HCT116 (cell line): ENCODE results near the gene CLIP4. TPM values are rescaled to one million over a fixed set of nuclear protein-coding genes. Genes with fewer than 3 reads are reported as not detected.

Experiments used
- ATAC-seq: fragments of 200-7000 bp; cut with Tn5 transposase; 2 replicates; pipeline ENCODE4 v1.9.1; 2020; ENCODE audit warnings: mild to moderate bottlenecking, moderate library complexity
- BruUV-seq: library from RNA; stranded (reverse); fragments of 400-500 nt; replicated peaks from 2 replicates; lab custom pipeline; 2021; lab: Mats Ljungman, UMichigan
- CTCF ChIA-PET: fragments of 300-600 bp; sonication (Branson Sonifier 250); formaldehyde crosslinking; loops from one replicate; lab custom pipeline; 2021; ENCODE audit warnings: antibody characterized with exemption; lab: Charles Lee
- POLR2A ChIA-PET: fragments of 300-600, 350-600 bp; sonication (Branson Sonifier 250); formaldehyde crosslinking; loops from one replicate; lab custom pipeline; 2021; ENCODE audit warnings: antibody characterized with exemption; lab: Charles Lee
- RAD21 ChIA-PET, 2 experiments: fragments of 300-600 bp; sonication (Branson Sonifier 250); formaldehyde crosslinking; loops; one replicate each; lab custom pipeline; 2023; ENCODE audit warnings: low total read pairs in 2 of 2; ENCODE audit not compliant: uncharacterized antibody in 2 of 2, unreplicated experiment in 2 of 2, low non-redundant PET in 1 of 2; lab: Charles Lee
- DNase-seq: peaks from one replicate; pipeline ENCODE4 v3.0.0-alpha.2; 2010; ENCODE audit warnings: low read depth, low spot score
- H2AFZ ChIP-seq: fragments of 200-600 bp; shearing (Covaris generic), sonication (generic); 2 replicates; pipeline ENCODE4 v1.6.1; 2017; ENCODE audit warnings: low read depth, mixed run types, mixed read lengths, antibody characterized with exemption, low read length; ENCODE audit not compliant: poor library complexity, severe bottlenecking
- H3K27ac ChIP-seq: 2 replicates; pipeline ENCODE4 v1.5.1; 2012; ENCODE audit warnings: low read depth, low read length
- H3K27me3 ChIP-seq: fragments of 200-600 bp; sonication (generic); 2 replicates; pipeline ENCODE4 v1.6.1; 2016; ENCODE audit warnings: mixed run types, low read length, mixed read lengths; ENCODE audit not compliant: insufficient read depth
- H3K36me3 ChIP-seq, 2 experiments: fragments of 200-500 bp in 1 of 2; fragments of 200-600 bp in 1 of 2; sonication (Bioruptor generic) in 1 of 2; sonication (generic) in 1 of 2; 2 replicates each; pipeline versions ENCODE4 v1.5.1 to v1.6.1; 2014 to 2016; ENCODE audit warnings: low read length in 2 of 2, inconsistent platforms in 1 of 2, mixed read lengths in 1 of 2, mixed run types in 1 of 2; ENCODE audit not compliant: insufficient read depth in 2 of 2, control insufficient read depth in 1 of 2
- H3K4me1 ChIP-seq, 2 experiments: fragments of 200-600 bp in 1 of 2; sonication (generic) in 1 of 2; 2 replicates each; pipeline versions ENCODE4 v1.5.1 to v1.6.1; 2012 to 2017; ENCODE audit warnings: low read length in 2 of 2, inconsistent platforms in 1 of 2, mild to moderate bottlenecking in 1 of 2, mixed read lengths in 1 of 2, mixed run types in 1 of 2, moderate library complexity in 1 of 2; ENCODE audit not compliant: insufficient read depth in 2 of 2, control insufficient read depth in 1 of 2
- H3K4me2 ChIP-seq: fragments of 200-600 bp; sonication (generic); 2 replicates; pipeline ENCODE4 v1.6.1; 2017; ENCODE audit warnings: mixed run types, low read length, mixed read lengths
- H3K4me3 ChIP-seq, 2 experiments: fragments of 200-600 bp in 1 of 2; sonication (generic) in 1 of 2; replicated peaks in 1 of 2; 2 replicates each; pipeline ENCODE4 v1.5.1; 2011 to 2016; ENCODE audit warnings: low read length in 2 of 2, control low read depth in 1 of 2, low read depth in 1 of 2, mild to moderate bottlenecking in 1 of 2, mixed read lengths in 1 of 2, mixed run types in 1 of 2
- H3K79me2 ChIP-seq: fragments of 200-600 bp; sonication (generic); 2 replicates; pipeline ENCODE4 v1.6.1; 2017; ENCODE audit warnings: mild to moderate bottlenecking, mixed run types, low read length, moderate library complexity, mixed read lengths; ENCODE audit not compliant: insufficient read depth
- H3K9ac ChIP-seq: fragments of 200-600 bp; sonication (generic); 2 replicates; pipeline ENCODE4 v1.6.1; 2016; ENCODE audit warnings: low read length, mixed read lengths
- H3K9me2 ChIP-seq: fragments of 200-600 bp; sonication (generic), shearing (Covaris generic); 2 replicates; pipeline ENCODE4 v1.6.1; 2017; ENCODE audit warnings: mixed run types, mild to moderate bottlenecking, moderate library complexity; ENCODE audit not compliant: insufficient read depth
- H3K9me3 ChIP-seq, 2 experiments: fragments of 200-500 bp in 1 of 2; fragments of 200-600 bp in 1 of 2; sonication (Bioruptor generic) in 1 of 2; sonication (generic) in 1 of 2; 2 replicates each; pipeline ENCODE4 v1.6.1; 2014 to 2017; ENCODE audit warnings: low read length in 2 of 2, mixed read lengths in 2 of 2, inconsistent platforms in 1 of 2, low read depth in 1 of 2, mild to moderate bottlenecking in 1 of 2, mixed run types in 1 of 2, moderate library complexity in 1 of 2; ENCODE audit not compliant: control insufficient read depth in 1 of 2, insufficient read depth in 1 of 2
- H4K20me1 ChIP-seq: fragments of 200-600 bp; sonication (generic), shearing (Covaris generic); 2 replicates; pipeline ENCODE4 v1.6.1; 2017; ENCODE audit warnings: mixed run types, mild to moderate bottlenecking, moderate library complexity; ENCODE audit not compliant: insufficient read depth
- CBX3 ChIP-seq: IDR thresholded peaks from 2 replicates; pipeline ENCODE4 v1.6.1; 2012; ENCODE audit warnings: low read depth
- CEBPB ChIP-seq: IDR thresholded peaks from 2 replicates; pipeline ENCODE4 v1.6.1; 2012; ENCODE audit warnings: low read depth
- EZH2 ChIP-seq: fragments of 200-600 bp; sonication (generic); IDR thresholded peaks from 2 replicates; pipeline ENCODE4 v1.6.1; 2017; ENCODE audit warnings: antibody characterized with exemption, mixed run types
- EZH2phosphoT487 ChIP-seq: fragments of 200-600 bp; IDR thresholded peaks from 2 replicates; pipeline ENCODE4 v1.6.1; 2018; ENCODE audit warnings: antibody characterized with exemption, borderline replicate concordance
- FOSL1 ChIP-seq: IDR thresholded peaks from 2 replicates; pipeline ENCODE4 v1.6.1; 2012; ENCODE audit warnings: low read depth
- POLR2AphosphoS5 ChIP-seq: IDR thresholded peaks from 2 replicates; pipeline ENCODE4 v1.6.1; 2011; ENCODE audit warnings: mild to moderate bottlenecking, low read depth, low read length, moderate library complexity
- RAD21 ChIP-seq: IDR thresholded peaks from 2 replicates; pipeline ENCODE4 v1.6.1; 2012; ENCODE audit warnings: low read depth, mild to moderate bottlenecking
- SP1 ChIP-seq: IDR thresholded peaks from 2 replicates; pipeline ENCODE4 v1.6.1; 2012; ENCODE audit warnings: low read depth
- SRF ChIP-seq: IDR thresholded peaks from 2 replicates; pipeline ENCODE4 v1.6.1; 2012; ENCODE audit warnings: low read depth
- ZNF274 ChIP-seq: fragments of 200-500 bp; sonication (Bioruptor generic); IDR thresholded peaks from 2 replicates; pipeline ENCODE4 v1.6.1; 2014; ENCODE audit warnings: mild to moderate bottlenecking, low read depth, low read length, inconsistent platforms
- intact Hi-C: fragments of 100-400 bp; cut with micrococcal nuclease; formaldehyde crosslinking; loops from 2 replicates; pipeline ENCODE4 v1.10.0; 2022
- total RNA-seq: library from RNA; stranded (reverse); gene quantifications from one replicate; pipeline ENCODE4 v1.2.1, GENCODE V29; 2021; ENCODE audit not compliant: unreplicated experiment
- TF ChIP-seq, protein P1 (sequence below): IDR thresholded peaks from 2 replicates; pipeline ENCODE4 v1.6.1; 2012; ENCODE audit warnings: low read depth
- TF ChIP-seq, protein P2 (sequence below): IDR thresholded peaks from 2 replicates; pipeline ENCODE4 v1.6.1; 2012
- TF ChIP-seq, protein P3 (sequence below): IDR thresholded peaks from 2 replicates; pipeline ENCODE4 v1.6.1; 2012

Gene CLIP4
- total RNA-seq, 1 experiment from 2014 or later = 27.8 TPM

DNA sequence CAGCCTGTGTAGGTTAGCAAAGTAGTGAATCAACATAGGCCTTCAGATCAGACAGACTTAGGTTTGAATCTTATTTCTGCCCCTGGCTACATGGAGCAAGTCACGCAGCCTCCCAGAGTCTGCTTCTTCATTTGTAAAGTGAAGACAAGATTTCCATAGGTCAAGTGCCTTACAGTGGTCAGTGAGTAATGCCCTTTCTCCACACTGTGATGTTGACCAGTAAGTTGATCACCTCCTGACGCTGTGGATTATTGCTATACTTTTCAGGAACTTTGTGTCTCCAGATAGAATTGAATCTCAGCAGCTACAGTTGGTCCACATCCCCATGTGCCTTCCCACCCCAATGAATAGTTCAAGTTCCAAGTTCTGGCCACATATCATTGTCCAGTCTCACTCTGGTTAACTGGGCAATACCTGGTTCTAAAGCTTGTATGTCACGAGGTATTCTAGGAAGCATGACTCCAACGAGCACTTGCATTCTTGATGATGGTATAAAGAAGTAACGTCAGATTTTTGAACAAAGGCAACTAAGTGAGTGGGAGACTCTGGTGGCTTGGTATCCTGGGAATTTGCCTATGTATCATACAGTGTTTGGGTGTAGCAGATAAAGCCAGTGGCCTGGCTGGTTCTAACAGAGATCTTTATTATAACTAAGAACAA, 2.1 kb upstream of the CLIP4 start:
- peak; percentile 7; the same call in 1 of the 2 replicates for ATAC-seq
- Histone ChIP-seq H4K20me1 (no peaks in the 10 kb centered on the region), H3K4me2 (peak overlapping the region; percentile 77), H3K9ac (peak overlapping the region; percentile 69)
- RAD21 ChIA-PET = no interaction called here
- TF ChIP-seq EZH2phosphoT487 (no peak), CEBPB (no peak), FOSL1 (peak; percentile 14; the same call in 1 of the 2 replicates), EZH2 (no peak), RAD21 (no peak), ZNF274 (no peak), SRF (no peak), CBX3 (0 out of 2 replicates have a peak, but pooled peaks have one; percentile 10), SP1 (peak; percentile 31; the same call in 1 of the 2 replicates), POLR2AphosphoS5 (no peak)
- TF ChIP-seq, protein P1, sequence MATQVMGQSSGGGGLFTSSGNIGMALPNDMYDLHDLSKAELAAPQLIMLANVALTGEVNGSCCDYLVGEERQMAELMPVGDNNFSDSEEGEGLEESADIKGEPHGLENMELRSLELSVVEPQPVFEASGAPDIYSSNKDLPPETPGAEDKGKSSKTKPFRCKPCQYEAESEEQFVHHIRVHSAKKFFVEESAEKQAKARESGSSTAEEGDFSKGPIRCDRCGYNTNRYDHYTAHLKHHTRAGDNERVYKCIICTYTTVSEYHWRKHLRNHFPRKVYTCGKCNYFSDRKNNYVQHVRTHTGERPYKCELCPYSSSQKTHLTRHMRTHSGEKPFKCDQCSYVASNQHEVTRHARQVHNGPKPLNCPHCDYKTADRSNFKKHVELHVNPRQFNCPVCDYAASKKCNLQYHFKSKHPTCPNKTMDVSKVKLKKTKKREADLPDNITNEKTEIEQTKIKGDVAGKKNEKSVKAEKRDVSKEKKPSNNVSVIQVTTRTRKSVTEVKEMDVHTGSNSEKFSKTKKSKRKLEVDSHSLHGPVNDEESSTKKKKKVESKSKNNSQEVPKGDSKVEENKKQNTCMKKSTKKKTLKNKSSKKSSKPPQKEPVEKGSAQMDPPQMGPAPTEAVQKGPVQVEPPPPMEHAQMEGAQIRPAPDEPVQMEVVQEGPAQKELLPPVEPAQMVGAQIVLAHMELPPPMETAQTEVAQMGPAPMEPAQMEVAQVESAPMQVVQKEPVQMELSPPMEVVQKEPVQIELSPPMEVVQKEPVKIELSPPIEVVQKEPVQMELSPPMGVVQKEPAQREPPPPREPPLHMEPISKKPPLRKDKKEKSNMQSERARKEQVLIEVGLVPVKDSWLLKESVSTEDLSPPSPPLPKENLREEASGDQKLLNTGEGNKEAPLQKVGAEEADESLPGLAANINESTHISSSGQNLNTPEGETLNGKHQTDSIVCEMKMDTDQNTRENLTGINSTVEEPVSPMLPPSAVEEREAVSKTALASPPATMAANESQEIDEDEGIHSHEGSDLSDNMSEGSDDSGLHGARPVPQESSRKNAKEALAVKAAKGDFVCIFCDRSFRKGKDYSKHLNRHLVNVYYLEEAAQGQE = no peak
- TF ChIP-seq, protein P2, sequence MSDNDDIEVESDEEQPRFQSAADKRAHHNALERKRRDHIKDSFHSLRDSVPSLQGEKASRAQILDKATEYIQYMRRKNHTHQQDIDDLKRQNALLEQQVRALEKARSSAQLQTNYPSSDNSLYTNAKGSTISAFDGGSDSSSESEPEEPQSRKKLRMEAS = peak; percentile 48
- TF ChIP-seq, protein P3, sequence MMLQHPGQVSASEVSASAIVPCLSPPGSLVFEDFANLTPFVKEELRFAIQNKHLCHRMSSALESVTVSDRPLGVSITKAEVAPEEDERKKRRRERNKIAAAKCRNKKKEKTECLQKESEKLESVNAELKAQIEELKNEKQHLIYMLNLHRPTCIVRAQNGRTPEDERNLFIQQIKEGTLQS = no peak
- TF ChIP-seq, all 23 proteins: peak for 4
- BruUV-seq = no TSS peak
- POLR2A ChIA-PET = interaction anchor here (1.0 to 2.5 kb wide), 5 partner anchors 9 to 22 kb away, joined by 3 to 14 read pairs (median 3); no protein-coding TSS in a partner anchor
- intact Hi-C loops = no loop called here
- Histone ChIP-seq H3K4me3 (no peak overlapping the region; a peak in 1 of 4 replicates), H3K36me3 (no peaks in the 10 kb centered on the region), H3K27me3 (no peaks in the 10 kb centered on the region), H3K79me2 (peaks cover 18% of the 10 kb centered on the region), H3K9me3 (no peaks in the 10 kb centered on the region), H3K4me1 (peaks cover 26 to 70% of the 10 kb centered on the region in 2 experiments), H3K27ac (no peak overlapping the region), H3K9me2 (no peaks in the 10 kb centered on the region), H2AFZ (peak overlapping the region; percentile 74)
- peak; percentile 51 for DNase-seq
- CTCF ChIA-PET = no interaction called here
